ENCODE measurements around the gene AGAP1.

- TF ChIP-seq POLR2AphosphoS5 (IDR thresholded peaks at IDR 0.05; ENCODE audit: low read depth, low read length) (no peak), POLR2A (IDR thresholded peaks at IDR 0.05; ENCODE audit: low read depth, low read length) (no peak)
These were observed 367.5 kb downstream of the AGAP1 start for GRCh38 chr2:235861383-235861782.
